ENCODE data around the gene SPOCK3. TPM values are rescaled to one million over a fixed set of nuclear protein-coding genes. Genes with fewer than 3 reads are reported as not detected.

The SPOCK3 gene
- total RNA-seq, 1 experiment from 2014 or later, result 0.24 TPM

GRCh38 chr4:166726832-166727231 is 507.5 kb downstream of the SPOCK3 start (continued):
- TF ChIP-seq ZNF396 (CRISPR knock-in tag; IDR thresholded peaks at IDR 0.05; ENCODE audit: borderline replicate concordance), result no peak
- peak; percentile 63; the same call in 1 of the 2 replicates for TF ChIP-seq PRRX2 (CRISPR knock-in tag; IDR thresholded peaks at IDR 0.05)
- no peak for TF ChIP-seq MLX (CRISPR knock-in tag; IDR thresholded peaks at IDR 0.05)
- no peak for TF ChIP-seq NR2C2 (CRISPR knock-in tag; IDR thresholded peaks at IDR 0.05)
- TF ChIP-seq EMX1 (CRISPR knock-in tag; IDR thresholded peaks at IDR 0.05), result peak; percentile 85
- no peak for TF ChIP-seq SP1 (CRISPR knock-in tag; conservative IDR thresholded peaks at IDR 0.05)

GRCh38 chr4:166724369-166724768 is 509.9 kb downstream of the SPOCK3 start:
- Mint-ChIP-seq H3K9me3 (no peaks in the 10 kb centered on the region), H3K4me3 (peak overlapping the region; percentile 6; the same call in 1 of the 2 replicates), H3K4me1 (peaks cover 69% of the 10 kb centered on the region), H3K27me3 (ENCODE audit: low read depth) (no peaks in the 10 kb centered on the region), H3K36me3 (peaks cover 71% of the 10 kb centered on the region), H3K27ac (peak overlapping the region; percentile 13; the same call in 1 of the 2 replicates)
- POLR2A ChIA-PET, result no interaction called here
- TF ChIP-seq CDX4 (CRISPR knock-in tag; IDR thresholded peaks at IDR 0.05; ENCODE audit: borderline replicate concordance) (no peak), PREB (CRISPR knock-in tag; IDR thresholded peaks at IDR 0.05; ENCODE audit: borderline replicate concordance) (no peak), CBFB (CRISPR knock-in tag; IDR thresholded peaks at IDR 0.05; ENCODE audit: low read depth) (no peak), AR (CRISPR knock-in tag; IDR thresholded peaks at IDR 0.05) (no peak), ZNF512 (CRISPR knock-in tag; IDR thresholded peaks at IDR 0.05; ENCODE audit: borderline replicate concordance) (no peak), MLX (CRISPR knock-in tag; IDR thresholded peaks at IDR 0.05) (no peak), KAT7 (CRISPR knock-in tag; IDR thresholded peaks at IDR 0.05; ENCODE audit: borderline replicate concordance) (no peak), TEAD4 (CRISPR knock-in tag; IDR thresholded peaks at IDR 0.05) (no peak), ZNF281 (CRISPR knock-in tag; IDR thresholded peaks at IDR 0.05) (no peak), E2F1 (CRISPR knock-in tag; IDR thresholded peaks at IDR 0.05) (no peak), ETV6 (CRISPR knock-in tag; IDR thresholded peaks at IDR 0.05) (no peak), ZBTB43 (CRISPR knock-in tag; IDR thresholded peaks at IDR 0.05) (no peak), ATF2 (CRISPR knock-in tag; IDR thresholded peaks at IDR 0.05; ENCODE audit: borderline replicate concordance, low read depth) (no peak), FOXJ3 (CRISPR knock-in tag; IDR thresholded peaks at IDR 0.05; ENCODE audit: borderline replicate concordance) (no peak), CREB1 (CRISPR knock-in tag; IDR thresholded peaks at IDR 0.05) (no peak), ESRRA (CRISPR knock-in tag; IDR thresholded peaks at IDR 0.05; ENCODE audit: borderline replicate concordance) (no peak), OVOL2 (CRISPR knock-in tag; IDR thresholded peaks at IDR 0.05; ENCODE audit: borderline replicate concordance) (no peak)
- peak; percentile 5; the same call in 1 of the 2 replicates for ATAC-seq
- CTCF ChIA-PET, result no interaction called here
- DNase-seq (ENCODE audit: low spot score), result no peak

Measured in WTC11 (cell line).